Activated CD4-positive, CD25-positive, alpha-beta regulatory T cell treated with anti-CD3 and anti-CD28 coated beads, Interleukin-2, amount 50 U/mL, for 16 hours (primary cell): ENCODE measurements around the gene TMEM184C.

ENCODE experiments used
- DNase-seq: peaks from one replicate; pipeline ENCODE4 v3.0.0-alpha.2; 2020; ENCODE audit warnings: low read depth, low spot score

Gene TMEM184C

DNA sequence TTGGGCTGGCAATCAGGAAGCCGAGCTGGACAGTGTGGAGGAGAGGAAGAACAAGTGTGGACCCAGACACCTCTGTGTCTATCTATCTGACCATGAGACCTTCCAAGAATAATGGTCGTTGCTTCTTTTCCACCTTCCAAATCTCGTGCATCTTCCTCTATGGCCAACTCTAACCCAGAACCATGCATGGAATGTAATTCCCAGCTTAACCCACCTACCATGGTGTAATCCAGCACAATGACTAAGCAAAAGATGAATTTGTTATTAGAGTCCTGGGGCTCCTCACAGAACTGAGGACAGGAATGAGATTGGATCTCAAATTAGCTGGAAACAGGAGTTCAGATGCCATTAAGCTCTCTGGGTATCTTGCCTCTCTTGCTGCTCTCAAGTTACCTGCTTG, 17.4 kb upstream of the TMEM184C start:
- DNase-seq, result no peak

DNA sequence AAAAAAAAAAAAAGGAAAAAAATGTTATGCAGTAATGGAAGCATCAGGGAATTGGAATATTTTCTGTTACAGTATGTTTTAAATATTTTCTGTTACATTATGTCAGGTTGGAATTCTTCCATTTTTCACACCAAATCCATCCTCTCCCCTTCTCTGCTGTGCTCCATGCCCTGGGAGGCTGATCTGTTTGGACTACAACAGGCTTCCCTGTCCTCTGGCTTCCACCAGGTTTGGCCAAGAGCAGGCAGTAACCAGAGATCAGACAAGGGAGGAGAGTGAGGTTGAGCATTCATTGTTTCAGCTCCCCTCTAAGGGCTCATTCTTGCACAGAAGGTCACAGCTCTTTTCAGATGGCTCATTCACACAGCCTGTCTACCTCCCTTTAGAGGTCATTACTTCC, 11.7 kb upstream of the TMEM184C start:
- DNase-seq, result no peak

DNA sequence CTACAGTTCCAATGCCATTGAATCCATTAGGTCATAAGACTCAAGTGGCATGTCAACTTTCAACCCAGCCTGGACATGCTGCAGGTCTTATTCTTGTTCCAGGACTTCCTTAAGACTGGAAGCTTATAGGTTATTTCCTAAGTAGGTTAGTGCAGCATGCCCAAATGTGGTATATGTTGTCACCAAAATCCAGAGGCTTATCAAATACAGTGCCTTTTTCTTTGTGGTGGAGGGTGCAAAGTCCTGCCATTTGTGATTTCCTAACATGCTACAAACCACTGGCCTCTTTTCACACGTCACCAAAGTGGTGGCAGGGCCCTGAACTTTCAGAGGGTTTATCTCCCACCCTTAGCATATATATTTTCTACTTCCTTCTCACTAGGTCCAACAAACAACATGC, 9.7 kb upstream of the TMEM184C start:
- no peak for DNase-seq

DNA sequence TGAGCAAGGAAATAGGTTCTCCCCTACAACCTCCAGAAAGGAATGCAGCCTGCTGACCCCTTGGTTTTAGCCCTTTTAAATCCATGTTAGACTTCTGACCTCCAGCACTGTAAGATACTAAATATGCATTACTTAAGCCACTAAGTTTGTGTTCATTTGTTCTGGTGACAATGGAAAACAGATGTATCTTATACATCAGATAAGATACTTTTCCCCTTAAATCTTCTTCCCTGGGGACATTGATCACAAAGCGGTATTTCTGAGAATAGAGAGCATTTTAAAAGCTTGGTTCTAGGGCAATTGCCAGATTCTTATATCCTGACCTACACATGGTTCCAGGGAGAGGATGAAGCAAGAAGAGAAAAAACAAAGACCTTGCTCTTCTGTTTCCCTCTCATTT, 6.5 kb upstream of the TMEM184C start:
- no peak for DNase-seq

DNA sequence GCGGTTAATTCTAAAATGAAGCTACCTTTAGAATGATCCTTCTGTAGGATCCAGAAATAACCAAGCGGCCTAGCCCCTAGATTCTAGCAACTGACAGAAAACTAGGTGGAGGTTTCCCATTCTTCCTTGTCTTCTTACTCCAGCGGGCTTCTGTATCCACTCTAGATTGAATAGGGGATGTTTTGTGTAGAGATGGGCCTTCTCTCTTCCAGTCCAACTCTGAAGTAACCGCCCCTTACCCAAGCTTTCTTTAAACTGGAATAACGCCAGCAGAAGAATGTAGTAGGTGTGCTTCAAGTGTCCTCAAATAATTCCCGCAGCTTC, 386 bp upstream of the TMEM184C start:
- no peak for DNase-seq

DNA sequence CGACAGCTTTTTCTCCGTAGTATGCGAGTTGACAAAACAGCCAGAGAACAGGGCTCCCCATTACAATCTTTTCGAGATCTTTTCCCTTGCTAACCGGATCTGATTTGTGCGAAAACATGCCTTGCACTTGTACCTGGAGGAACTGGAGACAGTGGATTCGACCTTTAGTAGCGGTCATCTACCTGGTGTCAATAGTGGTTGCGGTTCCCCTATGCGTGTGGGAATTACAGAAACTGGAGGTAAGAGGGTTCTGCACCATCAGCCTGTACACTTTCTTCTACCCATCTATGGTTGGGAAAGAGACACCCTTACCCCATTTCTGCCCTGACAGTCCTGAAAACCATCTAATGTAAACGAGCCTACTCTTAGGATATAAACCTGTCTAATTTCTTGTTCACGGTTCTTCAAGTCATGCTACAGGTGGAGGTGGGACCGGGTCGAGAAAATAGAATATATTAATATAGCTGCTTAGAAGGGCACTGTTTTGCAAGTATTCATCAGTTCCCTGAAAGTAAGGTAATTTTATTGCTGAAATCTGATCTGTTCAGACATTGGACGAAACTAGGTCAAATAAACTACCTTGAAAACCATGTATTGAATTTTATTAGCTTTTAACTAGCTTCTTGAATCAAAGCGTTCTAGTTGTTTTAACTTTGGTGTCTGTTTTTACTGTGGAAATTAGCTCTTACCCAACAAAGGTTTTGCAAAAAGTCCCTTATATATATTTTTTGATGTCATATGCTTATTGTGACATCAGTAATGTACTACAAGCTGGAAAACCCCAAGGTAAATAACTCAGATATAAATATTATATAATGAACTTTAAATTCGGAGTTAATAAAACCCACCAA, 869 bp downstream of the TMEM184C start:
- no peak for DNase-seq

DNA sequence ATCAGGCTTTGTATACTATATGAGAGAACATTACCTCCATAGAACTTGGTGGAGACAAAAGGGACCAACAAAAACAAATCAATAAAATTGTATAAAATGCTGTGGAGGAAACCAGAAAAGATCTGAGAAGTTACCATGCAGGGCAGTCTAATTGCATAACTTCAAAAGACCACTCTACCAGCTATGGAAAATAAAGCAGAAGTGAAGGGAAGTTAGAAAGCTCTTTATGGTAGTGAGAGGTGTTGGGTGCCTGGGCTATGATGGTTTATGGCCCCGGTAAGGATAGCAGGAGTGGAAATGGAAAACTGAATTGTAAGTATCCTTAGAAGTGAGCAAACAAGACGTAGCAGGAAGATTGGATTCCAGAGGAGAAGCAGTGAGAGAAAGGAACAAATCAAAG, 3.1 kb downstream of the TMEM184C start:
- DNase-seq, result no peak

DNA sequence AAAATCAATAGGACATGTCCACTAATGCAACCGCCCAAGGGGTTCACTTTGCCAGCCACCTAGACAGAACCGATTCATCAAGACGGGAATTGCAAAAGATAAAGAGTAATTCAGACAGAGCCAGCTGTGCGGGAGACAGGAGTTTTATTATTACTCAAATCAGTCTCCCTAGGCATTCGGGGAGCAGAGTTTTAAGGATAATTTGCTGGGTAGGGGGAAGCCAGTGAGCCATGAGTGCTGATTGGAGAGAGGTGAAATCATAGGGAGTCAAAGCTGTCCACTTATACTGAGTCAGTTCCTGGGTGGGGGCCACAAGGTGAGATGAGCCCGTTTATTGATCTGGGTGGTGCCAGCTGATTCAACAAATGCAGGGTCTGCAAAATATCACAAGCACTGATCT, 8.5 kb downstream of the TMEM184C start:
- DNase-seq, result no peak

DNA sequence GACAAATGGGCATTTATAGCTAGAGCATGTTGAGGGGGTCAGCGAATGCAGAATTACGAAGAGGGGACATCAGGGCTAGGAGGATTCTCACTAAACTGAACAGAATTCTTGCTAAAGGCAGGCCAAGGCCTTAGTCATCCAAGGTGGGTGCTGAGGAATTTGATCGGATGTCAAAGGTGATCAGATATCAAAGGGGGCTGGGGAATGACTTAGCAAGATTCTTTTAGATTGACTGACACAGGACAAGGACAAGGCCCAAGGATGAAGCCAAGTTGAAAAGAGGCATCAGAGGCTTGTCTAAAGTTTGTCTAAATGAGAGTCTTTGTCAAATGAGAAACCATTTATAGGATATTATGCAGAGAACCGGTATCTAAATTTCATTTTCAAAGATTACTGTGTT, 9.7 kb downstream of the TMEM184C start:
- DNase-seq, result no peak

DNA sequence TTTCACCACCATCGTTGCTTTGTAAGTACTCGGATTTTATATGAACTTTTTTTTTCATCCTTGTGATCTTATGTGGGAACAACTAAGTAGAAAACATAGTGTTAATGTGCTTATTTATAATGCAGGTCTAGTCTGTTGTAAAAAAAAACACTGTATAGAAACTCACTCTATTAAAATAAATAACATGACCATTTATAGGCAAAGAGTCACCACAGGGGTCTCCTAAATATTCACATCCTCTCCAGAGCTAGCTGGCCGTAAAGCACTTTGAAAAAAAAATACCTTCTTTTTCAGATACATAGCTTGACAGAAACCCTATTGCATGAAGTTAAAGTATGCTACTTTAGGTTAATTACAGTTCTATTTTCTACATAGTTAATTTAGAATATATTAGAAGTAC, 11.2 kb downstream of the TMEM184C start:
- no peak for DNase-seq

DNA sequence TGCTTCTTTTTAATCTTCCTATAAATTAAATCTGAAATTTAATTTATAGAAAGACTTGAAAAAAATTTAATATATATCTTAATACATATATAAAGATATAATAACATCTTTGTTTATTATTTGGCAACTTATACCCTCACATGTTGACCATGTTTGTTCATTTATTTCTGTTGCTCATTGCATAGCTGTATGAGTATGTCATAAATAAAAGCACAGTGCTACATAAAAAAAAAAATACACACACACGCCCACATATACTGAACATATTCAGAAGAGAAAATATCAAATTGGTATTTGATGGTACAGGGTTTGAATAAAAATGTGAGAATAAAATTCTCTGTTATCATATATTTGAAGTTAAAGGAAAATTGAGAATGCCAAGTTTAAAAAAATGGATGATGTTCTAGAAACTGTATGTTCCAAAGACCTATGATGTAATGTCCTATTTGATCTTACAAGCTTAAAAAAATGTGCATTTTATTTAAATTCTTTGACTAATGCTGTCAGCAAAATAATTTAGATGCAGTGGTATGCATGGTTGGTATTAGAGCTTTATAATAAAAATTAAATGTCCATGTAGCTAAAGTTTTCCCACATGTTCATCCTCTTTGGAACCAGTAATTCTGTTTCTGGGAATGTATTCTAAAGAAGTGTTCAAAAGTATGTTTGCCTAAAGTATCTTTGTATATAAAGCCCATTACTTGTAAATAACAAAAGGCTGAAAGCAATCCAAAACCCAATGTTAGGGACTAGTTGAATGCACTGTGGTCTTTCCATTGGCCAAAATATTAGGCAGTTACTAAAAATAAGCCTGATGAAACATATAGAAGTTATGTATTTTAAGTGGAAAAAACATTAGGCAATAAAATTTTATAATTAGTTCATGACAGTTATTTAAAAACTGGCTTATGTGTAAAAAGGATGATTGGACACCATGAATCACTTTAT, 12.9 kb downstream of the TMEM184C start:
- no peak for DNase-seq

DNA sequence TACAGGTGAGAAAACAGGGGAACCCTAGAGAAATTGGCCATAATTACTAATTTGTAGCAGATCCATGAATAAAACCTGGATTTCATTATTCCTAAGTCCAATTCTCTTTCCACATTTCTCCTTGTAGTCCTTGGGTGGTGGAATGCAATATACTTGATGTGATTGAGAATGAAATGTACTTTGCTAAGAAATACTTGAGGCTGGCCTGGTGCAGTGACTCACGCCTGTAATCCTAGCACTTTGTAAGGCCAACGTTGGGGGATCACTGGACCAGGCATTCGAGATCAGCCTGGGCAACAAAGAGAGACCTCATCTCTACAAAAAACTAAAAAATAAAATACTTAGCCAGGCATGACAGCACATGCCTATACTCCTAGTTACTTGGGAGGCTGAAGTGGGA, 15.9 kb downstream of the TMEM184C start:
- no peak for DNase-seq

DNA sequence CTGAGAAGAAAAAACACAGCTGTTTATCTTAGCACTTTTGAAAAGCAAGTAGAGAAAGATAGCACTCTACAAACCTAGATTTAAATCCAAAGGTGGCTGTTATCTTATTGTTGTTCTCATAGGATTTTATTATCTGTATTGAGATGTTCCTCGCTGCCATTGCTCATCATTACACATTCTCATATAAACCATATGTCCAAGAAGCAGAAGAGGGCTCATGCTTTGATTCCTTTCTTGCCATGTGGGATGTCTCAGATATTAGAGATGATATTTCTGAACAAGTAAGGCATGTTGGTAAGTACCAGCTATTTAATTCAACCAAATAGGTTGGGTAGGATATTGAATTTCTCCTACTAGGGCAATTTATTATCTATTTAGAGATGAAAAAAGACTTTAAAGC, 16.4 kb downstream of the TMEM184C start:
- no peak for DNase-seq

DNA sequence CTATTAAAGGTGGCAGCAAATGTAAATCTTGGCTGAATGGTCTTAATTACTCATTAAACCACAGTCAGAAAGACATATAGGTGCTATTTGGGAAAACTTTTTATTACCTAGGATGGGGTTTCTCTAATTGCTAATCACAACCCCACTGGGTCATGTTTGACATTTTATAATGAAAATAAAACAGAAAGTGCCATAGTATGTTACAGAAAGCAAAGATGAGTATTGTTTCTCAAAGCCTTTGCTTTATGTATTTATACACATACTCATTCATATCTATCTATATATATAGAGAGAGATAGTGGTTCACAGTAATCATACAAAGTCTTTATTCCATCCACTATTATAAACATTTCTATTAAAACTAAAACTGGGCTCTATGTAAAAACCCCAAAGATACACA, 18.2 kb downstream of the TMEM184C start:
- DNase-seq, result no peak

DNA sequence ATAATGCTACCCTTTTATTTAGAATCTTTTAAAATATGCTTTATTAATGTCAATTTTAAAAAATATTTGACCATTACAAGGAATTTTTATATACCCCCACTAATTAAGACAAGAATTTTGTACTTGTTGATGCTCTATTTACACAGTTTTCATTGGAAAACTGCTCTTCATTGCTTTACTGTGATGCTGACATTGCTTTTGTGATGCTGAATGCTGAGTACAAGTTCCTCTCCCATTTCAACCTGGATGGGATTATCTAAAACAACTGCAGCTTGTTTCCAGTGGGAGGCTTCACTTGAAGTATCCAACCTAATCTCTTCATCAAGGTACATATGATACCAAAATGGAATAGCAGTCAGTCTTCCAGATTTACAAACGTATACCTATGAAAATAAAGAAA, 21.2 kb downstream of the TMEM184C start:
- no peak for DNase-seq

DNA sequence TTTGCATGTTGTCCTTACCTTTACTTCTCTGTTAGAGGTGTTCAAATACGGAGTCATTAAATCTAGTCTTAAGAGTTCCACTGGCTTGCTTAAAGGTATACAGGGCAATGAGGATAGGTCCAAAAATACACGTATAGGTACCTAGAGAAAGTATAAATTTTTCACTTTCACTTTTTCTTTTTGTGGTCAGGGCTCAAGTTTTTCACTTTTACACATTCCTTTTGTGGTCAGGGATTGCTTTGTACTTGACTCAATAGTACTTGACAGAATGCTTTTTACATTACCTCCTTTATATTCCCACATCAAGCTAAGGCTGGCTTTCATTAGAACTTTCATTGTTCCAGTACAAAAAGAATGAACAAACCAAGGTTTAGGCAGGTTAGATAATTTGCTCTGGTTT, 21.7 kb downstream of the TMEM184C start:
- no peak for DNase-seq

DNA sequence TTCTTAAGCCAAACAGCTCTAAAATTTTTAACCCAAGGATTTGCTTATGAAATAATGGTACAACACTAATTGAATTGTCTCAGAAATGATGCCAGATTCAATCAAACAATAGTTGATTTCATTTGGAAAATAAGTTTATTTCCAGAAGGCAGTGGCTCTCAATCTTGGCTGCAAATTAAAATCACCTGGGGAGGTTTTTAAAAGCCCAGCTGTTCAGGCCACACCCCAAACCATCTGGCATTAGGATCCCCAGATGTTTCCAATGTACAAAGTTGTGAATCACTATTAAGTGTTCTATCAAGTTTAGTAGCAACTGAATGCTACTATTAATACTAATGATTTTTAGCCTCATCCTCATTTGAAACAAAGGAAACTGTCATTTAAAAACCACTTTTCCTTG, 22.2 kb downstream of the TMEM184C start:
- no peak for DNase-seq

DNA sequence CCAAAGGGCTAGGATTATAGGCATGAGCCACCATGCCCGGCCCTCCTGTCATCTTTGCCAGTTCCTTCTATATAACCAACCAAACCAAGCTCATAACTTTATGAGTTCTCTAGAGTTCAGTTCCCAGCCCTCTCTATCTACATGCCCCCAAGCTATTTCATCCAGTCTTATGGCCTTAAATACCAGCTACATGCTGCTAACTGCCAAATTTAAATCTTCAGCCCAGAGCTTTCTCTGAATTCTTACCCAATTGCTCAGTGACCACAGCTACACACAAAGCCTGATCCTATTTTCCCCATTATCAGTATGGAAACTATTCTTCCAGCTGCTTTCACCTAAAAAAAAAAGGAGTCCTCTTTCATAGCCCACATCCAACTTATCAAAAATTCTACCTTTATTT, 23.1 kb downstream of the TMEM184C start:
- DNase-seq, result no peak

DNA sequence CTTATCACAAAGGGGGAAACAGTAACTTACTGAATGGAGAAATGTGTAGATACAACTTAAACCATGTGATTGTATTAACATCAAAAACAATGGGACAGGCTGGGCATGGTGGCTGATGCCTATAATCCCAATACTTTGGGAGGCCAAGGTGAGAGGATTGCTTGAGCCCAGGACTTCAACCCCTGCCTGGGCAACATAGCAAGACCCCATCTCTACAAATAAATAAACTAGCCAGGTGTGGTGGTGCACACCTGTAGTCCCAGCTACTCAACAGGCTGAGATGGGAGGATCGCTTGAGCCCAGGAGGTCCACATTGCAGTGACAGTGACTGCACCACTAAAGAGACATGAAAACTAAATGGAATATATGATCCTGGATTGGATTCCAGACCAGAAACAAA, 26.4 kb downstream of the TMEM184C start:
- DNase-seq, result no peak

DNA sequence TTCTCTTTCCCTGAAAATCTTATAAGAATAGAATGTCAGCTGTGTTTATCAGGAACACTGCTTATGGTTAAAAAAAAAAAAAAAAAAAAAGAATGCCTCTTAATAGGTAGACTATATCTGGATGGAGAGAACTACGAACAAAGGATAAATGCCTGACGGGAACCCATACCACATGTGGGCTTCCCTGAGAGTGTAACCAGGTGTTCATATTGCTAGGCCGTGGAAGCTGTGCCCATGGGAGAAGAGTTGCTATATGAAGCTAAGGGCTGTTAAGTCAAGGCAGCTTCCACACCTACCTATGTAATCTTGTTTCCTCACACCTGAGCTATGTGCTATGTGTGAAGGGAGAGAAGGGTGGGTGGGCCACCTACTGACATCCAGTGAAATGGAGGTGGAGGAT, 27.3 kb downstream of the TMEM184C start:
- no peak for DNase-seq

DNA sequence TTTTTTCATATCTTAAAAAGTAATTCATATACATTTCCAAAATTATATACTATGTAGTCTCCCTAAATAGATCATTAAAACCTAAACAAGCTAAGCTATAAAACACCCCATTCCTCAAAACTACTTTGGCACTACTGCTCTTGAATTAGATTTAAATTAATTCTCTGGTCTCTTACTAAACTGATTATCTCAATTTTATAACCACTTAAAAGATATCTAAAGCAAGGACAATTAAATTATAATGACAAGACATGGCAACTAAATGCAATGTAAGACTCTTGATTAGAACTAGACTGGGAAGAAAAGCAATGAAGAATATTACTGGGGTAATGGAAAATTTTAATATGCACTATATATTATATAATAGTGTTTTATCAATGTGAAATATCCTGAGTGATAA, 27.9 kb downstream of the TMEM184C start:
- DNase-seq, result no peak

DNA sequence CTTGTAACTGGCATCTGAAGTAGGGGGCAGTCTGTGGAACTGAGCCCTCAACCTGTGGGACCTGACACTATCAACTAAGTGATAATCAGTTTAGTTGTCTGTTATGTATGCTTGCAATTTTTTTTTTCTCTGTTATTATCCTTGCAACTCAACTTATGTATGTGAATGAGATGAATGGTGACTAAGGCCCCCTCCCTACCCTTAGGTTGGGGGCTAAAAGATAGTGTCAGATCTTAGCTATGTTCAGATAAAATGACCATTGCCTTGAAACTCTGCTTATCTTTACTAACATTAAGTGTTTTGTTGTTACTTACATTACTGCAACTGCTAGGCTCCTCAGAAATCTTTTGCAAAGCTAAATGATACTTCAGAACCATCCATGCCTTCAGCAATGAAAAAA, 31.5 kb downstream of the TMEM184C start:
- no peak for DNase-seq

DNA sequence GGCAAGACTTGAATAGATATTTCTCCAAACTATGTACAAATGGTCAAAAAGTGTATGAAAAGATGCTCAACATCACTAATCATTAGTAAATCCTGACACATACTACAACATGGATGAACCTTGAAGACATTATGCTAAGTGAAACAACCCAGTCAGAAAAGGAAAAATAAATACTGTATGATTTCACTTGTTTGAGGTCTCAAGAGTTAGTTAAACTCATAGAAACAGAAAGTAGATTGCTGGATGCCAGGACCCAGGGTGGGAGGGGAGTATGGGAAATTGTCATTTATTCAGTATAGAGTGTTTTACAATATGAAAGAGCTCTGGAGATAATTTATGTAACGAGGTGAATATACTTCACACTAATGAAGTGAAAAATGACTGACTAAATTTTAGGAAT, 34.4 kb downstream of the TMEM184C start:
- DNase-seq, result no peak
